ENCODE results near the gene USP24. TPM values are rescaled to one million over a fixed set of nuclear protein-coding genes. Genes with fewer than 3 reads are reported as not detected.
"Not testable (repeated sequence)": the region's sequence is repeated elsewhere in the genome, so short reads cannot be mapped to it uniquely, and the experiment has no call there.

USP24 gene
- total RNA-seq, 2 donors from 2014 or later: 33.5 to 35.2 TPM

- ATAC-seq (no peak), DNase-seq (no peak)
- intact Hi-C loops (cut with DNase I, micrococcal nuclease): no loop called here
These were observed 176.2 kb downstream of the USP24 start for GRCh38 chr1:55038974-55039341.

DNA sequence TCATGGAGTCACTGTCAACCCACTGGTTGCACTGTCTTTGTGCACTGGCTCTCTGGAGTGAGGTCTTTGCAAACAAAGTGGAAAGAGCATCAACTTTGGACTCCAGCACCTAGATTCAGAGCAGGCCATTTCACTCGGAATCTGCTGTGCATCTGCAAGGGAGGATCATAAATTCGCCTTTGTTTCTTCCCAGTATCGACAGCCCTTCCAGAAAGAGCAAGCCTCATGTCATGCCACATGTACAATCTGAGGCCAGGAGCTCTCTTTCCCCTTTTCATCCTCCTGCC lies 176.7 kb downstream of the USP24 start:
- intact Hi-C loops (cut with DNase I, micrococcal nuclease): no loop called here
- no peak for ATAC-seq
- no peak for DNase-seq

GRCh38 chr1:55037733-55038551 lies 177.2 kb downstream of the USP24 start:
- intact Hi-C loops (cut with DNase I, micrococcal nuclease): no loop called here
- DNase-seq: no peak
- no peak for ATAC-seq

DNA sequence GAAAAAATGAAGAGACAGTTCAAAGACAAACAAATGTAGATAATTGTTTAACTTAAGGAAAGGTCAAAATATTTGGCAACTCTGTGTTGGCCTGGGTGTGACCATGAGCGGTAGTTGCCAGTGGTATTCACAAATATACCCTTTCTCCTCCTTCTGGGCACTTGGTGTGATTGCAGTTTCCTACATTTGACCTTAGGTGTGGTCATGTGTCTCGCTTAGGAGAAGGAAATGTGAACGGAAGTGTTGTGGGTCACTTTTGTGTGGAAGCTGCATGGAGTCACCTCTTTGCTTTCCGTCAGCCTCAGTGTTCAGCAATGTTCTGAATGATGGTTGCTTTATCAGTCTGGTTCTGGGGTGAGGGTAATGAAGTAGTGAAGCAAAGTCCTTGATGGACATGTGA lies 179.3 kb downstream of the USP24 start:
- peak; percentile 21 for ATAC-seq

GRCh38 chr1:55034476-55035133 lies 180.6 kb downstream of the USP24 start:
- no peak for ATAC-seq
- intact Hi-C loops (cut with DNase I, micrococcal nuclease): no loop called here
- no peak for DNase-seq

More for the DNA sequence above, 179.3 kb downstream of the USP24 start:
- intact Hi-C loops (cut with DNase I, micrococcal nuclease): no loop called here
- no peak for DNase-seq

DNA sequence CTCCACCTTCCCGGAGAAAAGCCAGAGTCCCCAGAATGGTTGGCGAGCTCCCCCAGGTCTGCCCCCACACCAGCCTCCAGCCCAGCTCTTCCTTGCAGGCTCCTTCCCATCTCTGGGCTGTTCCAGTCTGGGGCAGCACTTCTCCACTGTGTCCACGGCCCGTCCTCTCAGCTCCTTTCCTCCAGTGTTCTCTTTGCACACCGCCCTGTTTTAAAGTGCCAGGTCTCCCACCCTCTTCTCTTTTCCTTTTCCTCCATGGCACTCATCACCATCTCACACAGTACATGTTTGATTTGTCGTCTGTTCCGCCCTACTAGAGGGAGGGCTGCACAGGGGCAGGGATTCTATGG lies 181.9 kb downstream of the USP24 start:
- DNase-seq (no peak), ATAC-seq (no peak)
- intact Hi-C loops (cut with DNase I, micrococcal nuclease): no loop called here

DNA sequence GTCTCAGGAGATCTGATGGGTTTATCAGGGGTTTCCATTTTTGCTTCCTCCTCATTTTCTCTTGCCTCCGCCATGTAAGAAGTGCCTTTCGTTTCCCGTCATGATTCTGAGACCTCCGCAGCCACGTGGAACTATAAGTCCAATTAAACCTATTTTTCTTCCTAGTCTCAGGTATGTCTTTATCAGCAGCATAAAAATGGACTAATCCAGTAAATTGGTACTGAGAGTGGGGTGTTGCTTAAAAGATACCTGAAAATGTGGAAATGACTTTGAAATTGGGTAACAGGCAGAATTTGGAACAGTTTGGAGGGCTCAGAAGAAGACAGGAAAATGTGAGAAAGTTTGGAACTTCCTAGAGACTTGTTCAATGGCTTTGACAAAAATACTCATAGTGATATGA lies 184.1 kb downstream of the USP24 start:
- intact Hi-C loops (cut with DNase I, micrococcal nuclease); ATAC-seq; DNase-seq: not testable (repeated sequence)

- DNase-seq; ATAC-seq; intact Hi-C loops (cut with DNase I, micrococcal nuclease): not testable (repeated sequence)
These were observed 188.5 kb downstream of the USP24 start for GRCh38 chr1:55026682-55027081.

GRCh38 chr1:55024163-55024562 lies 191.0 kb downstream of the USP24 start:
- ATAC-seq; intact Hi-C loops (cut with DNase I, micrococcal nuclease): not testable (repeated sequence)

DNA sequence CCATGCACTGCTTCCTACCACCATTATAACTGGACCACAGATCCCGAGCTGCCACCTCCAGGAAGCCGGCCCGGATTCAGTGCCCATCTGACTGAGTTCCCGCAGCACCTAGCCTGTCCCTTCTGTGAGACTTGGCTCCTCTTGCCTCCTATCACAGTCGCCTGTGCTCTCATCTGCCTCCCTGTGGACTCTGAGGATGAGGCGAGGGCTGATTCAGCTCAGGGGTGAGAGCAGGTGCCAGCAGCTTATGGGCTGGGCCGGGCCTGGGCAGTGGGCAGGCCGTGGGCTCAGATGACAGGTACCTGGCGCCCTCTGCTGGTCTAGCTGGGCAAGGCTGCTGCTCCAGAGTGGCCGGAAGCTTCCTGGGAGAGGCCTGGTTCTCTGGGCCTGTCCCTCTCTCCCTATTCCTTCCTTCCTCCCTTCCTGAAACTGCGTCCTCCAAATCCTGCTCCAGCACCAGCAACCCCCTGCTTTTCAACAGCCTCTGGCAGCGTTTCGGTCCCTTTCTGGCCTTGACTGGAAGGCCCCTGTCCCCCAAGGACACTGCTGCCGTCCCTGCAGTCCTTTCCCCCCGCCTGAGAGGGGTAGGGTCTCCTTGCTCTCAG lies 193.1 kb downstream of the USP24 start:
- intact Hi-C loops (cut with DNase I, micrococcal nuclease): no loop called here
- peak; percentile 99 for ATAC-seq
- DNase-seq: peak; percentile 80 to 91

More at GRCh38 chr1:55024163-55024562, 191.0 kb downstream of the USP24 start:
- not testable (repeated sequence) for DNase-seq

GRCh38 chr1:55018395-55018794 lies 196.8 kb downstream of the USP24 start:
- DNase-seq (no peak), ATAC-seq (no peak)
- intact Hi-C loops (cut with DNase I, micrococcal nuclease): no loop called here

Small RNAs within 50 kb of the gene (microRNA-seq; reads per million reads assigned to microRNA genes)
- 0 to 1.4 reads per million in 2 donors for gene MIR4422

Other genes with a start within 250 kb of the USP24 start
- 10 to 100 TPM; 12.2 to 19.8 TPM for gene TMEM61, start 234.7 kb downstream of the USP24 start, total RNA-seq
- gene BSND, start 216.4 kb downstream of the USP24 start, total RNA-seq: not detected
- gene PCSK9, start 175.8 kb downstream of the USP24 start, total RNA-seq: 10 to 100 TPM; 12.6 to 37.0 TPM

Data from left colon (tissue), 2 donors.